HCT116 (cell line): Measurements from ENCODE around the gene PIMREG.

Experiments used
- ELF1 ChIP-seq: IDR thresholded peaks from 2 replicates; pipeline ENCODE4 v1.6.1; 2012; ENCODE audit warnings: low read depth, borderline replicate concordance
- EZH2 ChIP-seq: fragments of 200-600 bp; sonication (generic); IDR thresholded peaks from 2 replicates; pipeline ENCODE4 v1.6.1; 2017; ENCODE audit warnings: antibody characterized with exemption, mixed run types
- EZH2phosphoT487 ChIP-seq: fragments of 200-600 bp; IDR thresholded peaks from 2 replicates; pipeline ENCODE4 v1.6.1; 2018; ENCODE audit warnings: antibody characterized with exemption, borderline replicate concordance
- POLR2A ChIP-seq: IDR thresholded peaks from 2 replicates; pipeline ENCODE4 v1.7.0; 2011; ENCODE audit warnings: borderline replicate concordance; ENCODE audit not compliant: insufficient read depth, insufficient read length; ENCODE audit errors: extremely low read depth
- RAD21 ChIP-seq: IDR thresholded peaks from 2 replicates; pipeline ENCODE4 v1.6.1; 2012; ENCODE audit warnings: low read depth, mild to moderate bottlenecking
- SRF ChIP-seq: IDR thresholded peaks from 2 replicates; pipeline ENCODE4 v1.6.1; 2012; ENCODE audit warnings: low read depth
- TCF7L2 ChIP-seq: IDR thresholded peaks from 2 replicates; pipeline ENCODE4 v1.7.0; 2011; ENCODE audit warnings: borderline replicate concordance, inconsistent platforms; ENCODE audit not compliant: insufficient read depth, insufficient read length; ENCODE audit errors: extremely low read depth
- ZFX ChIP-seq: fragments of 450-650 bp; IDR thresholded peaks from 2 replicates; pipeline ENCODE4 v1.6.1; 2017
- TF ChIP-seq, protein P1 (sequence below): IDR thresholded peaks from 2 replicates; pipeline ENCODE4 v1.6.1; 2012; ENCODE audit warnings: low read depth
- TF ChIP-seq, protein P2 (sequence below), 3 experiments: fragments of 200-600 bp in 1 of 3; sonication (generic) in 1 of 3; IDR thresholded peaks in 2 of 3; conservative IDR thresholded peaks in 1 of 3; 2 replicates each; pipeline ENCODE4 v1.5.1; 2012 to 2017; ENCODE audit warnings: low read depth in 2 of 3, low read length in 2 of 3, antibody characterized with exemption in 1 of 3, borderline replicate concordance in 1 of 3, control low read depth in 1 of 3, mild to moderate bottlenecking in 1 of 3, mixed read lengths in 1 of 3, mixed run types in 1 of 3, moderate library complexity in 1 of 3; ENCODE audit not compliant: insufficient read depth in 1 of 3

DNA sequence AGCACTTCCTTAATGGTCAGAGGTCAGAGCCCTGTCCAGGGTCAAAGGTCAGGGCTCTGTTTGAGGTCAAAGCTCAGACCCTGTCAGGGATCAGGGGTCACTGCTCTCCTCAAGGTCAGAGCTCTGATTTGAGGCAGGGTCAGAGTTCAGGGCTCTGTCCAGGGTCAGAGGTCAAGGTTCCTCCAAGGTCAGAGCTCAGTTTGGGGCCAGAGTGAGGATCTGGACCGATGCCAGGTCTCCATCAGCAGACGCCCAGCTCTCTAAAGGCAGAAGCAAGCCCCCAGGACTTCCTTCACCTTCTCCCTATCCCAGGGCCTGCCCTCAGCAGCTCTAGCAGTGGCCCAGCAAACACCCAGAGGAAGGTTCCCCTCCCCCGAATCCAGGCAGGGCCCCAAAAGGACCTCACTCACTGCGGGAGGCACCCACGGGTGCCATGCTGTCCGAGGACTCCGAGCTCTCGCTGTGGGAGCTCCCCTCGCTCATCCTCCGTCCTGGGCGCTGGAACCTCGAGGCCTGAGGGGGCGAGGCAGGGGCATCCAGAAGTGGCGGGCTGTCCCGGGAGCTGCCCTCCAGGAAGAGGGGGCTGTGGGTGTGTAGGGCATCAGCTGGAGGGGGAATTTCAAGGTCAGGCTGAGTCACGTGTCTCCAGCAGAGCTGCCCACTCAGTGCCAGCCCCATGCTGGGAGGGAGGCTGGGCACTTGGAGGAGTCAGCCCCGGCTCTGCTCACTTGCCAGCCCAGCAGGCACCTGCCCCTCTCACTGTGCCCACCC lies 26.7 kb downstream of the PIMREG start:
- TF ChIP-seq EZH2phosphoT487 (no peak), TCF7L2 (no peak), ZFX (no peak), EZH2 (no peak), ELF1 (no peak), RAD21 (no peak), POLR2A (no peak), SRF (no peak)
- TF ChIP-seq, protein P1, sequence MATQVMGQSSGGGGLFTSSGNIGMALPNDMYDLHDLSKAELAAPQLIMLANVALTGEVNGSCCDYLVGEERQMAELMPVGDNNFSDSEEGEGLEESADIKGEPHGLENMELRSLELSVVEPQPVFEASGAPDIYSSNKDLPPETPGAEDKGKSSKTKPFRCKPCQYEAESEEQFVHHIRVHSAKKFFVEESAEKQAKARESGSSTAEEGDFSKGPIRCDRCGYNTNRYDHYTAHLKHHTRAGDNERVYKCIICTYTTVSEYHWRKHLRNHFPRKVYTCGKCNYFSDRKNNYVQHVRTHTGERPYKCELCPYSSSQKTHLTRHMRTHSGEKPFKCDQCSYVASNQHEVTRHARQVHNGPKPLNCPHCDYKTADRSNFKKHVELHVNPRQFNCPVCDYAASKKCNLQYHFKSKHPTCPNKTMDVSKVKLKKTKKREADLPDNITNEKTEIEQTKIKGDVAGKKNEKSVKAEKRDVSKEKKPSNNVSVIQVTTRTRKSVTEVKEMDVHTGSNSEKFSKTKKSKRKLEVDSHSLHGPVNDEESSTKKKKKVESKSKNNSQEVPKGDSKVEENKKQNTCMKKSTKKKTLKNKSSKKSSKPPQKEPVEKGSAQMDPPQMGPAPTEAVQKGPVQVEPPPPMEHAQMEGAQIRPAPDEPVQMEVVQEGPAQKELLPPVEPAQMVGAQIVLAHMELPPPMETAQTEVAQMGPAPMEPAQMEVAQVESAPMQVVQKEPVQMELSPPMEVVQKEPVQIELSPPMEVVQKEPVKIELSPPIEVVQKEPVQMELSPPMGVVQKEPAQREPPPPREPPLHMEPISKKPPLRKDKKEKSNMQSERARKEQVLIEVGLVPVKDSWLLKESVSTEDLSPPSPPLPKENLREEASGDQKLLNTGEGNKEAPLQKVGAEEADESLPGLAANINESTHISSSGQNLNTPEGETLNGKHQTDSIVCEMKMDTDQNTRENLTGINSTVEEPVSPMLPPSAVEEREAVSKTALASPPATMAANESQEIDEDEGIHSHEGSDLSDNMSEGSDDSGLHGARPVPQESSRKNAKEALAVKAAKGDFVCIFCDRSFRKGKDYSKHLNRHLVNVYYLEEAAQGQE, result no peak
- TF ChIP-seq, protein P2, sequence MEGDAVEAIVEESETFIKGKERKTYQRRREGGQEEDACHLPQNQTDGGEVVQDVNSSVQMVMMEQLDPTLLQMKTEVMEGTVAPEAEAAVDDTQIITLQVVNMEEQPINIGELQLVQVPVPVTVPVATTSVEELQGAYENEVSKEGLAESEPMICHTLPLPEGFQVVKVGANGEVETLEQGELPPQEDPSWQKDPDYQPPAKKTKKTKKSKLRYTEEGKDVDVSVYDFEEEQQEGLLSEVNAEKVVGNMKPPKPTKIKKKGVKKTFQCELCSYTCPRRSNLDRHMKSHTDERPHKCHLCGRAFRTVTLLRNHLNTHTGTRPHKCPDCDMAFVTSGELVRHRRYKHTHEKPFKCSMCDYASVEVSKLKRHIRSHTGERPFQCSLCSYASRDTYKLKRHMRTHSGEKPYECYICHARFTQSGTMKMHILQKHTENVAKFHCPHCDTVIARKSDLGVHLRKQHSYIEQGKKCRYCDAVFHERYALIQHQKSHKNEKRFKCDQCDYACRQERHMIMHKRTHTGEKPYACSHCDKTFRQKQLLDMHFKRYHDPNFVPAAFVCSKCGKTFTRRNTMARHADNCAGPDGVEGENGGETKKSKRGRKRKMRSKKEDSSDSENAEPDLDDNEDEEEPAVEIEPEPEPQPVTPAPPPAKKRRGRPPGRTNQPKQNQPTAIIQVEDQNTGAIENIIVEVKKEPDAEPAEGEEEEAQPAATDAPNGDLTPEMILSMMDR (IDR thresholded peaks at IDR 0.05 in 2 of 3, conservative IDR thresholded peaks at IDR 0.05 in 1 of 3; ENCODE audit: borderline replicate concordance in 1 of 3, insufficient read depth in 1 of 3, low read depth in 2 of 3, low read length in 2 of 3), result no peak
